ENCODE measurements around the gene YOD1.
A peak's percentile ranks its signal among the peaks of the same experiment; 100 is the strongest.

YOD1 gene

GRCh38 chr1:207004931-207005830 lies 45.8 kb downstream of the YOD1 start:
- DNase-seq, result peak; percentile 88

- DNase-seq, result no peak
Observed at GRCh38 chr1:207003210-207003609, 47.8 kb downstream of the YOD1 start.

GRCh38 chr1:207002724-207003146 lies 48.3 kb downstream of the YOD1 start:
- no peak for DNase-seq

- no peak for DNase-seq
Observed at GRCh38 chr1:207001492-207002245, 49.3 kb downstream of the YOD1 start.

GRCh38 chr1:207000651-207001291 lies 50.2 kb downstream of the YOD1 start:
- no peak for DNase-seq

GRCh38 chr1:206998816-206999215 lies 52.2 kb downstream of the YOD1 start:
- DNase-seq, result no peak
